GM12865 (cell line): ENCODE measurements around the gene ALDH8A1.

Source experiments
- DNase-seq: peaks from one replicate; pipeline ENCODE4 v3.0.0; 2010; ENCODE audit warnings: low read depth
- H3K4me3 ChIP-seq: 2 replicates; pipeline ENCODE4 v1.5.1; 2011; ENCODE audit warnings: mild to moderate bottlenecking, low read depth, low read length, control low read depth
- TF ChIP-seq, protein P1 (sequence below): IDR thresholded peaks from 2 replicates; pipeline ENCODE4 v1.5.1; 2011; ENCODE audit warnings: low read length, control low read depth, low read depth, inconsistent platforms; ENCODE audit not compliant: insufficient read depth; ENCODE audit errors: missing control alignments

The ALDH8A1 gene

DNA sequence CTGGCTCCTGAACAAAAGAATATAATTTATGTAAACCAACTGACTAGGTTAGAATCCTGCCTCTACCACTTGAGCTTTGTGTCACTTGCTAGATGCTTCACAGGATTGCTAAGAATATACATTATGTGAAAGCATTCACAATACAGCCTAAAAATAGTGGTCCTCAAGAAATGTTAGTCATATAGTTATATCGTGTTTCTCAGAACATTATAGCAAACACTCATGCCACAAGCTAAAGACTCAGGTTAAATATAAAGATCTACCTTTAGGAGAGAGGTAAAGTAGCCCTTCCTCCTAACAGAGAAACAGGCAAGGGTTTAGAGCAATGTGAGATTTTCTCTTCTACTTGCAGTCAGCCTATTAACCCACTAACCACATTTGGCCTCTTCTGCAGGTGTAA, 17.8 kb upstream of the ALDH8A1 start:
- peak; percentile 7 for DNase-seq
- TF ChIP-seq, protein P1, sequence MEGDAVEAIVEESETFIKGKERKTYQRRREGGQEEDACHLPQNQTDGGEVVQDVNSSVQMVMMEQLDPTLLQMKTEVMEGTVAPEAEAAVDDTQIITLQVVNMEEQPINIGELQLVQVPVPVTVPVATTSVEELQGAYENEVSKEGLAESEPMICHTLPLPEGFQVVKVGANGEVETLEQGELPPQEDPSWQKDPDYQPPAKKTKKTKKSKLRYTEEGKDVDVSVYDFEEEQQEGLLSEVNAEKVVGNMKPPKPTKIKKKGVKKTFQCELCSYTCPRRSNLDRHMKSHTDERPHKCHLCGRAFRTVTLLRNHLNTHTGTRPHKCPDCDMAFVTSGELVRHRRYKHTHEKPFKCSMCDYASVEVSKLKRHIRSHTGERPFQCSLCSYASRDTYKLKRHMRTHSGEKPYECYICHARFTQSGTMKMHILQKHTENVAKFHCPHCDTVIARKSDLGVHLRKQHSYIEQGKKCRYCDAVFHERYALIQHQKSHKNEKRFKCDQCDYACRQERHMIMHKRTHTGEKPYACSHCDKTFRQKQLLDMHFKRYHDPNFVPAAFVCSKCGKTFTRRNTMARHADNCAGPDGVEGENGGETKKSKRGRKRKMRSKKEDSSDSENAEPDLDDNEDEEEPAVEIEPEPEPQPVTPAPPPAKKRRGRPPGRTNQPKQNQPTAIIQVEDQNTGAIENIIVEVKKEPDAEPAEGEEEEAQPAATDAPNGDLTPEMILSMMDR, result no peak
- H3K4me3 ChIP-seq, result no peak overlapping the region

DNA sequence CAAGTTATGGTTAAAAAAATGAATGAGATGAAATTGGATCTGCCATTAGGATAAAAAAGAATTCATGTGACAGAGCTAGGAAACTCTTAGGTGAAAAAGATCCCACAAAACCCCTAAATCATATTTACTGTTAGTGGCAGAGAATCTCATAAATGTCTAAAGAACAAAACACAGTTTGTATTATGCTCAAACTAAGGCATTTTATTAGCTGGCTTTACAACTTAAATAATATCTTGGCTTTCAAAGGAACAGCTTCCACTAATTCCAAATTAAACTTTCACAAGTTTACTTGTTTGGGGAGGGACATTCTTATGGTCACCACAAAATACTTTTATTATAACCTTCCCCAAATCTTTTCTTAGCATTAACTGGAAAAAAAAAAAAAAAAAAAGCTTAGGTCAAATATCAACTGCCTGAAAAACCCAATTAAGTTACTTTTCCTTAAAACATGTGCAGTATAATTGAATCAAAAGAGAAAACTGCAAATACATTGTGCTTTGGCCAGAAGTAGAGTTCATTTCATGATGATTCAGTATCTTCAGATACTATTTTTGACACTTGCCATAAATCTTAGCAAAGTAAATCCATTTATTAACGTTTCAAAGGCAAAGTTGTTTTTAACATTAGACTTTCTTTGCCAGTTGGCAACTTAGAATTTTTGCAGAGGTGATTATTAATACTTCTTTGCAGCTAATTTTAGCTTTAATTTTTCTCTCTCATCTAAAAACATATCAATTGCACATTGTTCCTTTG, 14.7 kb upstream of the ALDH8A1 start:
- TF ChIP-seq, protein P1, result no peak
- DNase-seq, result no peak
- H3K4me3 ChIP-seq, result no peak overlapping the region

DNA sequence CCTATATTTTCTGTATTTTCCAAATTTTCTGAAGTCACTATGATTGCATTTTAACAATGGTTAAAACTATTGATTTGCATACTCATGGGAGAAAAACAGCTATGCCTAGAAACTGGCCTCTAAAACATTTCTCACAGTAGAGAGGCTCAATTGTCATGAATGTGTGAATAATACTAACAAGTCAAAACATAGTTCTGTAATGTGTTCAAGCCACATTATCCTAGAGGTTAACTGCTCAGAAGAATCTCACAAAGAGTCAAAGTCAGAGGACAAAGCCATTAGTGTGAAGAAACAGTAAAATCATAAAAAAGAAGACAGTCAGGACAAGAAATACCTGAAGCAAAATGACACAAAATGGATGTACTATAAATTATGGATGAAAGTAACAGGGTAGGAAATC, 12.5 kb upstream of the ALDH8A1 start:
- TF ChIP-seq, protein P1, result no peak
- DNase-seq, result no peak
- no peak overlapping the region for H3K4me3 ChIP-seq

DNA sequence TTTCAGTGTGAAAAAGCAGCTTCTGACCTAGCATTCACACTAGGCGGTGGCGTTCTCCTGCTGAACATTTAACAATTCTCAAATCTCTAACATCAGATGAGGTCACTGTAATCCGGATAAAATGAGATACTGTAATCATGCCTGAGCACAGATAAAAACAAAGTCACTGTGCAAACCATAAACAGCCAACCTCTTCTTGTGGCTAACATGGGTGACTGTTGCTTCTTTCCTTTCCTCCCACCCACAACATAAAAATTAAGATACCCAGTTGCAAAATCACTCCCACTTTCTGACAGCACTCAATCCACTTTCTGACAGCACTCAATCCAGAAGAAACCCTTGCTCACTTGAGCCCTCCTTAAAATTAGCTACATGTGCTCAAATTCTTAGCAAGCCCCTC, 11.5 kb upstream of the ALDH8A1 start:
- H3K4me3 ChIP-seq, result no peak overlapping the region
- TF ChIP-seq, protein P1, result no peak

DNA sequence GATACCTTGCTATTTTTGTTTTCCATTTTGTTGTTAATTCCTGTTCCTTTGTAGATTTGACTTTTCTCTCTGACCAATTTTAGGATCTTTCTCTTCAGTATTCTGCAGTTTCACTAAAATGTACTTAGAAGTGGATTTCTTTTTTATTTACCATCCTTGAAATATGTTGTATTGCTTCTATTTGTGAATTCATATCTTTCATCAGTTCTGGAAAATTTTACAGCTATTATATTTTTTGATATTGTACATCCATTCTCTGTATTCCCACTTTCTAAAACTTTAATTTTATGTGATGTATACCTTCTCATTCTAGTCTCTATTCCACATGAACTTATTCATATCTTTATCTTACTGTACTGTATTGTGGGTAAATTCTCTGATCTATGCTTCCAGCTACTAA, 9.7 kb upstream of the ALDH8A1 start:
- DNase-seq, result no peak
- TF ChIP-seq, protein P1, result no peak
- H3K4me3 ChIP-seq, result no peak overlapping the region

More for the DNA sequence above, 11.5 kb upstream of the ALDH8A1 start:
- DNase-seq, result no peak

GRCh38 chr6:134956676-134957075, 6.8 kb upstream of the ALDH8A1 start:
- TF ChIP-seq, protein P1, result no peak
- no peak for DNase-seq
- H3K4me3 ChIP-seq, result no peak overlapping the region

DNA sequence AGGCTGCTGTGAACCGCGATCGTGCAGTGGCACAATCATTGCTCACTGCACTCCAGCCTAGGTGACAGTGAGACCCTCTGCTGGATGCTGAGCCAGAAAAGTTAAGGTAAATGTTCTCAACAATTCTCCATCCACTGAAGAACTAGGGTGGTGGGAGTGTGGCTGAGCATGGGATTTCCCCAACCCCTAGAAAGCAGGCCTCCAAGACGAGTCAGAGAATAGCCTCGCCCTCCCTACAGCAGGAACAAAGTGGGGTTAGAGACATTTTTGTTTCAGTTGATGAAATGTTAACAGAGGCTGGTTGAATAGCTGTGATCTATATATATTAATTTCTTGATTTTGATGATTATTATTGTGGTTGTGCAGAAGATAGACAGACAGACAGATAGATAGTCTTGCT, 6.1 kb upstream of the ALDH8A1 start:
- TF ChIP-seq, protein P1, result no peak
- no peak for DNase-seq
- no peak overlapping the region for H3K4me3 ChIP-seq
